SU-DHL-6 (cell line): ENCODE measurements around the gene CPAMD8.

Experiments used
- CTCF ChIP-seq: fragments of 200-600 bp; sonication (generic); IDR thresholded peaks from one replicate; pipeline ENCODE4 v1.5.1; 2017; ENCODE audit warnings: antibody characterized with exemption, mild to moderate bottlenecking, low read length, moderate library complexity; ENCODE audit not compliant: insufficient read depth, poor library complexity, severe bottlenecking
- EZH2phosphoT487 ChIP-seq: fragments of 200-600 bp; sonication (generic), shearing (Covaris generic); conservative IDR thresholded peaks from 2 replicates; pipeline ENCODE4 v1.6.1; 2018; ENCODE audit warnings: mild to moderate bottlenecking, antibody characterized with exemption, low read length, moderate library complexity, mixed read lengths

GRCh38 chr19:16890461-16891184, 136.0 kb downstream of the CPAMD8 start:
- TF ChIP-seq EZH2phosphoT487 (no peak), CTCF (no peak)
